ENCODE data around the gene ZGLP1.

ZGLP1 gene

GRCh38 chr19:10260141-10260584 lies 49.5 kb downstream of the ZGLP1 start:
- H3K4me3 ChIP-seq (ENCODE audit: low read depth, low read length) = no peak overlapping the region
- DNase-seq (ENCODE audit: low read depth) = no peak
- TF ChIP-seq CTCF (conservative IDR thresholded peaks at IDR 0.05; ENCODE audit: low read depth, low read length) = no peak

GRCh38 chr19:10259162-10259905 lies 50.3 kb downstream of the ZGLP1 start:
- DNase-seq (ENCODE audit: low read depth) = peak; percentile 91
- TF ChIP-seq CTCF (conservative IDR thresholded peaks at IDR 0.05; ENCODE audit: low read depth, low read length) = peak; percentile 80
- H3K4me3 ChIP-seq (ENCODE audit: low read depth, low read length) = no peak overlapping the region

GRCh38 chr19:10258080-10258710 lies 51.4 kb downstream of the ZGLP1 start:
- H3K4me3 ChIP-seq (ENCODE audit: low read depth, low read length) = no peak overlapping the region
- no peak for DNase-seq (ENCODE audit: low read depth)
- TF ChIP-seq CTCF (conservative IDR thresholded peaks at IDR 0.05; ENCODE audit: low read depth, low read length) = no peak

- no peak overlapping the region for H3K4me3 ChIP-seq (ENCODE audit: low read depth, low read length)
- no peak for TF ChIP-seq CTCF (conservative IDR thresholded peaks at IDR 0.05; ENCODE audit: low read depth, low read length)
- no peak for DNase-seq (ENCODE audit: low read depth)
Observed at GRCh38 chr19:10256970-10257615, 52.5 kb downstream of the ZGLP1 start.

- H3K4me3 ChIP-seq (ENCODE audit: low read depth, low read length) = no peak overlapping the region
- no peak for TF ChIP-seq CTCF (conservative IDR thresholded peaks at IDR 0.05; ENCODE audit: low read depth, low read length)
- DNase-seq (ENCODE audit: low read depth) = no peak
Observed at GRCh38 chr19:10256551-10256950, 53.1 kb downstream of the ZGLP1 start.

GRCh38 chr19:10255358-10255757 lies 54.3 kb downstream of the ZGLP1 start:
- H3K4me3 ChIP-seq (ENCODE audit: low read depth, low read length) = no peak overlapping the region
- TF ChIP-seq CTCF (conservative IDR thresholded peaks at IDR 0.05; ENCODE audit: low read depth, low read length) = no peak
- no peak for DNase-seq (ENCODE audit: low read depth)

Data from choroid plexus epithelial cell (primary cell).